HEK293T (cell line): ENCODE measurements around the gene CBARP.

Source experiments
- FOXK2 ChIP-seq: fragments of 450-650 bp; IDR thresholded peaks from 2 replicates; pipeline ENCODE4 v1.6.1; 2016; ENCODE audit warnings: mild to moderate bottlenecking
- L3MBTL2 ChIP-seq: fragments of 450-650 bp; conservative IDR thresholded peaks from 2 replicates; pipeline ENCODE4 v1.6.1; 2016; ENCODE audit warnings: mild to moderate bottlenecking
- LEF1 ChIP-seq: fragments of 450-650 bp; IDR thresholded peaks from 2 replicates; pipeline ENCODE4 v1.6.1; 2017; ENCODE audit warnings: mild to moderate bottlenecking, borderline replicate concordance
- SP1 ChIP-seq: fragments of 450-650 bp; IDR thresholded peaks from 2 replicates; pipeline ENCODE4 v1.6.1; 2017
- SUZ12 ChIP-seq: fragments of 450-650 bp; IDR thresholded peaks from 2 replicates; pipeline ENCODE4 v1.6.1; 2016; ENCODE audit warnings: mild to moderate bottlenecking
- TARDBP ChIP-seq: fragments of 450-650 bp; IDR thresholded peaks from 2 replicates; pipeline ENCODE4 v1.6.1; 2016
- ZNF384 ChIP-seq: fragments of 450-650 bp; IDR thresholded peaks from 2 replicates; pipeline ENCODE4 v1.6.1; 2016

DNA sequence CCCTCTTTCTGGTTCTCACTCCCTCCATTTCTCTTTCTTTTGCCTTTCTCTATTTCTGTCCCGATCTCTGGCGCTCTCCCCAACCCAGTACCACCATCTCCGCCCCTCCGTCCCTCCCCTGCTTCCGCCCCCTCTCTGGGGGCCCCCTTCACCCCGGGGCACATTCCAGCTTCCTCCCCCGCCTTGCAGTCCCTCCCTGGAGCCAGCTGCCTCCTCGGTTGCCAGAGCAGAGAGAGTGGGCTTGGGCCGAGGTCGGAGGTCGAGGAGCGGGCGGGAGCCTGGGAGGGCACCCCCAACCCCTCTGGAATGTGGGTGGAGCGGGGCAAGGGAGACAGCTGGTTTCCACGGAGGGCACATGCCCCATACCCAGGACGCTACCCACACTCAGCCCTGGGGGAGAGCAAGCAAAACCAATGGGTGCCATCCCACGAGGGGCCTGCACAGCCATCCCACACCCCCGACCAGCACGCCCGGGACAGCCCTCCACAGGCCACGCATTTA is 24.9 kb upstream of the CBARP start:
- TF ChIP-seq ZNF384: no peak
- TF ChIP-seq SP1: no peak
- no peak for TF ChIP-seq SUZ12
- TF ChIP-seq TARDBP: no peak
- TF ChIP-seq FOXK2: no peak
- TF ChIP-seq L3MBTL2: no peak
- TF ChIP-seq LEF1: no peak
